Breast epithelium (tissue), 3 donors: ENCODE data around the gene NEU1.

Experiments used
- CTCF ChIP-seq, 3 donors: fragments of 450-650 bp; IDR thresholded peaks; one replicate each; pipeline ENCODE4 v1.5.1; 2016 to 2017; ENCODE audit warnings: antibody characterized with exemption in 3 of 3, mild to moderate bottlenecking in 3 of 3, moderate library complexity in 3 of 3
- POLR2A ChIP-seq: fragments of 450-650 bp; IDR thresholded peaks from one replicate; pipeline ENCODE4 v1.6.1; 2016; ENCODE audit warnings: antibody characterized with exemption, mild to moderate bottlenecking, moderate library complexity

DNA sequence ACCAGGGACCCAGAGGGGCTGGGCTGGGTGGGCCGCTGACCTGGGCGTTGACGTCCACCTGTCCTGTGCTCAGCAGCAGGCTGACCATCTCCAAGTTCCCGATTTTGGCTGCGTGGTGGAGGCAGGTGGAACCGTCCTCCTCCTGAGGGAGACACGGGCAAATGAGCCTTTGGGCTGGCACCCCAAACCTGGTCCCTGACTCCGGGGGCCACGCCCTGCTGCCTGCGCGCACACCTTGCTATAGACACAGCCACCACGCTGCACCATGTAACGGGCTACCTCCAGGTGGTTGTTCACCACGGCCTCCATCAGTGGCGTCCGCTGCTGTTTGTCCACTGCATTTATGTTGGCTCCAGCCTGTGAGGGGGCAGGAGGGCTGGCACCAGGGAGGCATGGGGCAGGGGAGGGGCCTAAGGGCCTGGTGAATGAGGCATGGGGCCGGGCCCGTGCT is 23.9 kb upstream of the NEU1 start:
- TF ChIP-seq CTCF (IDR thresholded peaks at IDR 0.05) (no peak), POLR2A (no peak)
